Measurements from ENCODE around the gene MED15.

MED15 gene

DNA sequence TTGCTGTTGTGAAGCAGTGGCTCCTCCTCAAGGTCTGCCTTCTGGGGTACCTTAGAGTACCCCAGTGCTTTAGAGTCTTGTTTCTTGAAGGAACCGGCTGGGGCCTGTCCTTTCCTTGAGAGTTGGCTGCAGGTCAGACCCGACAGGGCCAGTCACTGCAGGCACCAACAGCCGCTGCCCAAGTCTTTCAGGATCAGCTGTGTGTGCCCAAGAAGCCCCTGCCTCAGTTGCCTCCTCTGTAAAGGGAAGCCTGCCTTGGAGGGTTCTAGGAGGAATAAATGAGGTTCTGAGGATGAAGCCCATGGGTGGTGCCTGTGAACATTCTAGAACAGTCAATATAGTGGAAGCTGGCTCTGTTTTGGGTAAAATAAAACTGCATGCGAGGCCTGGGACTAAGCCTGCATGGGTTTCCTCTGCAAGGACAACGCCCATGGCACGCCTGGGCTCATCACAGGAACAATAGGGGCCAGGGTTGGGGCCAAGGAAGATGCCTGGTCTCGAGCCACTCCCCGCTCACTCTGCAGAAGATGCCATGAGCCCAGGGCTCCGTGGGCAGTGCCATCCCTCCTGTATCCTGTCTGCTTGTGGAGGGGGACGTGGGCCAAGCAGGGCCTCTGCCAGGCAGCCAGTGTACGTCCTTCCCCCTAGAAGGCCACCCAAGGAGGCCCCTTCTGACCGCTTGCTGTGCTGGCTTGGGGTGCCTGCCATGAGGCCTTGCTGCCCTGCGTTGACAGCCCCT lies 81.6 kb downstream of the MED15 start:
- TF ChIP-seq GATA3 (IDR thresholded peaks at IDR 0.05; ENCODE audit: low read depth, low read length) (no peak), GATA2 (IDR thresholded peaks at IDR 0.05; ENCODE audit: low read depth, low read length) (no peak)

DNA sequence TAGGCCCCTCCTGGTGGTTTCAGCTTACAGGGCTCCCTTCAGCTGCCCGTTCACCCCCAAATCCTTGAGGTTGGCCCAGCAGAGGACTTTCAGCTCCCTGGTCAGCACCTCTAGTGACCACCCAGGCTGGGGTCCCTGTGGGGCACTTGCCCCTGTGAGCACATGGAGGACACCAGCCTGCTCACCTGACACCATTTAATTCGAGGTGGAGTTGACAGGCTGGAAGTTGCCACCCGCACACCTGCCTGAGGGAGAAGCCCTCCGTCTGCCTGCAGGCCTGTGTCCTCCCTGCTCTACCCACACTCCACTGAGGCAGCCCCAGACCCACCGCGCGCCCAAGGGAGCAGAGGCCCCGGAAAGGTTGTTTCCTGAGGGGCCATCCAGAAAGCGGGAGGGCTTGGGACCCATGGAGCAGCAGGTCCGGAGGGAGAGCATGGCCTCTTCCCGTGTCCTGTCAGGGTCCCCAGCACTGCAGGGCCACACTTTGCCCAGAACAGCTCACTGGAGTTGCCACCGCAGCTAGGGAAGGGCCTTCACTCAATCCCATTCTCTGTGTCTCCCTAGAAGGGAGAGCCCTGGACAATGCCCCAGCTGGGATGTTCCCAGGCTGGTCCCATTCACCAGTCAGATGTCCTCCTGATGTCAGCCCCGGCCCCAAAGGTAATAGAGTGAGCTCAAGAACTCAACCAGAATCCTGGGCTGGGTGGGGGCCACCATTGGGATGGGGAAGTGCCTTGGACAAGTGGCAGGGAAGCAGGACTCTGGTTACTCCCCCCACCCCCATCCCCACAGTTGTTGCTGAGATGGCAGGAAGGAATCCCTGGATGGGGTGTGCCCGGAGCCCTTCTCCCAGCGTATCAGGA lies 82.4 kb downstream of the MED15 start:
- TF ChIP-seq GATA2 (IDR thresholded peaks at IDR 0.05; ENCODE audit: low read depth, low read length) (no peak), GATA3 (IDR thresholded peaks at IDR 0.05; ENCODE audit: low read depth, low read length) (no peak)

- no peak for TF ChIP-seq GATA3 (IDR thresholded peaks at IDR 0.05; ENCODE audit: low read depth, low read length)
- no peak for TF ChIP-seq GATA2 (IDR thresholded peaks at IDR 0.05; ENCODE audit: low read depth, low read length)
These were observed 83.3 kb downstream of the MED15 start for GRCh38 chr22:20590477-20591294.

DNA sequence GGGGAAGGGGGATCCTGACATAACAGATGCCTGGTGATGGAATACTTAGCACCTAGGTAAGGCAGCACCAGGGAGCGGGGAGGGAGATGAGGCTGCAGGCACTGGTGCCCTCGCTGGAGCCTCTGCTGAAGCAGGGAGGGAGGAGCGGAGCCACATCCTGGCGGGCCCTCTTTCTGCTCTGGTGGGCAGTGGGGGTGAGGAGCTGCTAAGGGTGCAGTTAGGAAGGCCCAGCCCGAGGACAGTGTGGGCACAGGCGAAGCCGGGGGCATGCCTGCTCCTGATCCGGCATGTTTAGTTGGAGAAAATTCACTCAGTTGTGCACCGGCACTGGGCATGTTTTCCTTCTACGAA lies 83.9 kb downstream of the MED15 start:
- TF ChIP-seq GATA3 (IDR thresholded peaks at IDR 0.05; ENCODE audit: low read depth, low read length): no peak
- no peak for TF ChIP-seq GATA2 (IDR thresholded peaks at IDR 0.05; ENCODE audit: low read depth, low read length)

GRCh38 chr22:20591660-20592310 lies 84.4 kb downstream of the MED15 start:
- TF ChIP-seq GATA3 (IDR thresholded peaks at IDR 0.05; ENCODE audit: low read depth, low read length): no peak
- no peak for TF ChIP-seq GATA2 (IDR thresholded peaks at IDR 0.05; ENCODE audit: low read depth, low read length)

GRCh38 chr22:20595461-20595860 lies 88.1 kb downstream of the MED15 start:
- no peak for TF ChIP-seq GATA2 (IDR thresholded peaks at IDR 0.05; ENCODE audit: low read depth, low read length)
- no peak for TF ChIP-seq GATA3 (IDR thresholded peaks at IDR 0.05; ENCODE audit: low read depth, low read length)

DNA sequence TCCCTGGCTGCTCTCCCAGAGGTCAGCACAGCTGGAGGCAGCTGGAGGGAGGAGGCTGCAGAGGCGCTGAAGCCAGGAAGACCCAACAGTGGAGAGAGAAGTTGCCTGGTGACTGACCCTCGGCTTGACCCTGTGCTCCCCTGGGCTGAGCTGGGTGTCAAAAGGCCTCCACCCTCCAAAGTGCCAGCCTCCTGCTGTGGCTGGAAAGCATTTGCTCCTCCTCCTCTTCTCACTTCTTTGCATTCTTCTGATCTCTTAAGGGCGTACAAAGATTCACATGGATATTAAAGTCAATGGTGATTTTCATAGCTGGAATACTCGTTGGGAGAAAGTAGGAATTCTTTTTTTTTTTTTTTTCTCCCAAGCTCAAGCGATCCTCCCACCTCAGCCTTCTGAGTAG lies 91.7 kb downstream of the MED15 start:
- TF ChIP-seq GATA3 (IDR thresholded peaks at IDR 0.05; ENCODE audit: low read depth, low read length): no peak
- TF ChIP-seq GATA2 (IDR thresholded peaks at IDR 0.05; ENCODE audit: low read depth, low read length): no peak

- TF ChIP-seq GATA3 (IDR thresholded peaks at IDR 0.05; ENCODE audit: low read depth, low read length): no peak
- TF ChIP-seq GATA2 (IDR thresholded peaks at IDR 0.05; ENCODE audit: low read depth, low read length): no peak
These were observed 92.8 kb downstream of the MED15 start for GRCh38 chr22:20600137-20600673.

DNA sequence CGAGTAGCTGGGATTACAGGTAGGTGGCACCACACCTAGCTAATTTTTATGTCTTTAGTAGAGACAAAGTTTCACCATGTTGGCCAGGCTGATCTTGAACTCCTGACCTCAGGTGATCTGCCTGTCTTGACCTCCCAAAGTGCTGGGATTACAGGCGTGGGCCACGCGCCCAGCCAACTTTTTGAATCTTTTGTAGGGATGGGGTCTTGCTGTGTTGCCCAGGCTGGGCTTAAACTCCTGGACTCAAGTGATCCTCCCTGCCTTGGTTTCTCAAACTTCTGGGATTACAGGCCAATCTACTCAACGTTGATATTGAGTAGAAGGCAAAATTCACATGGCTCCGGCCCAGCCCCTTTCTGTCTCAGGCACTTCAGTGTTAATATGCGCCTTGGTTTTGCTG lies 93.9 kb downstream of the MED15 start:
- TF ChIP-seq GATA3 (IDR thresholded peaks at IDR 0.05; ENCODE audit: low read depth, low read length): no peak
- TF ChIP-seq GATA2 (IDR thresholded peaks at IDR 0.05; ENCODE audit: low read depth, low read length): no peak

DNA sequence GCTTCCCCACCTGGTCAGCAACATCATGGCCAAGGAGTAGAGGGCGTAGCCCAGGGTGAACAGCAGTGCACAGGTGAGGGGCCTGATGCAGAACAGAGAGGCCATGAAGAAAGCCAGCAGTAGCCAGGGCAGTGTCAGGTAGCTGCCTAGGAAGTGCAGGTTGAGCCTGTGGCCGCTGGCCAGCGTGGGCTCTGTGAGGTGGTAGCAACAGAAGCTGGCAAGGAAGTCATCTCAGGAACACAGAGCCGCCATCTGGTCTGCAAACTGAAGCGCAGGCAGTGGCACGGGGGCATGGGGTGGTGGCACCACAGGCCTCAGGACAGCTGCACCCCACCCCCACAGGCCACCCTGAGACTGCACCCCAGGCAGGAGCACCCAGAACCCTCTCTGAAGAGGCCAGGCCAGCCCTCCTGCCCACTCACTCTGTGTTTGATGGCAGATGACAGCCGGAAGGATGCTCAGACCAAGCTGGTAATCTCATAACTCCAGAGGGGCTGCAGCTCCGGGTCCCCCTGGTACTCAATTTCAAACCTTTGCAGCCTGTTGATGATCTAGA lies 95.3 kb downstream of the MED15 start:
- TF ChIP-seq GATA3 (IDR thresholded peaks at IDR 0.05; ENCODE audit: low read depth, low read length) (no peak), GATA2 (IDR thresholded peaks at IDR 0.05; ENCODE audit: low read depth, low read length) (no peak)

DNA sequence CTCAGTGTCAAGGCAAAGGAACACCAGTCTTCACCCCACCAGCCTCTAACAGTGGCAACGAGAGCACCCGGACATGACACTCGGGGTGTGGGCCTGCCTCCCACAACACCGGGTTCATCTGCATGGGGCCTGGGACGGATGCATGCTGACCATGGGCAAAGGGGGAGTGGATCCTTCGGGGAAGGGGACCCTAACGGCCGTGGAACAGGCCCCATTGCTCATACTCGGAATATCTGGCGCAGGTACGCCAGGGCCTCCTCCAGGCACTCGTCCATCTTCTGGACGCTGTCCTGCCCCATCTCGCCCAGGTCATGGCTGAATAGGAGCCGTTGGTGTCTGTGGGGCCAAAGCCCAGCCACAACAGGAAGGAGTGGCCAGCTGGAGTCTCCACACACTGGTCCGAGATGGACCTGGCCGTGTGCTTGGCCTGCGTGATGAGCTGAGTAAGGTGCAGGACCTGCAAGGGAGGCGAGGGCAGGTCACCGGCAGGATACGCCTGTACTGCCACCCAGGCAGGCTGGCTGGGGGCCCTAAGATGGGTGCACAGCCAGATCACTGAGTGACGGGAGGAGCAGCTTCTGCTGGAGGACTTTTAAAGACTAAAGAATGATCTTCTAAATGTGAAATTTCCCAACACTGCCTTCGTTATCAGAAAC lies 96.8 kb downstream of the MED15 start:
- no peak for TF ChIP-seq GATA3 (IDR thresholded peaks at IDR 0.05; ENCODE audit: low read depth, low read length)
- TF ChIP-seq GATA2 (IDR thresholded peaks at IDR 0.05; ENCODE audit: low read depth, low read length): no peak

GRCh38 chr22:20604776-20605221 lies 97.4 kb downstream of the MED15 start:
- TF ChIP-seq GATA3 (IDR thresholded peaks at IDR 0.05; ENCODE audit: low read depth, low read length): no peak
- no peak for TF ChIP-seq GATA2 (IDR thresholded peaks at IDR 0.05; ENCODE audit: low read depth, low read length)

- no peak for TF ChIP-seq GATA2 (IDR thresholded peaks at IDR 0.05; ENCODE audit: low read depth, low read length)
- TF ChIP-seq GATA3 (IDR thresholded peaks at IDR 0.05; ENCODE audit: low read depth, low read length): no peak
These were observed 97.9 kb downstream of the MED15 start for GRCh38 chr22:20605328-20605727.

Measured in SH-SY5Y (cell line).